ENCODE measurements around the gene DNAJA4. TPM values are rescaled to one million over a fixed set of nuclear protein-coding genes. Genes with fewer than 3 reads are reported as not detected.

The DNAJA4 gene
- total RNA-seq, 1 donor from 2014 or later, result 26.5 TPM

- Histone ChIP-seq H3K4me3 (no peak overlapping the region), H3K27ac (no peak overlapping the region), H3K9me3 (no peaks in the 10 kb centered on the region), H3K4me1 (no peaks in the 10 kb centered on the region), H3K36me3 (no peaks in the 10 kb centered on the region), H3K27me3 (no peaks in the 10 kb centered on the region)
- intact Hi-C loops (cut with DNase I), result no loop called here
- no peak for DNase-seq (ENCODE audit: extremely low spot score in 2 of 2)
- TF ChIP-seq POLR2AphosphoS5 (IDR thresholded peaks at IDR 0.05; ENCODE audit: insufficient read depth in 1 of 2, low read depth in 1 of 2) (no peak), POLR2A (IDR thresholded peaks at IDR 0.05) (no peak), CTCF (IDR thresholded peaks at IDR 0.05) (no peak)
These were observed 27.2 kb upstream of the DNAJA4 start for GRCh38 chr15:78237146-78237545.

GRCh38 chr15:78239811-78240210, 24.6 kb upstream of the DNAJA4 start:
- H3K27me3 ChIP-seq, result no peaks in the 10 kb centered on the region
- H3K36me3 ChIP-seq, result no peaks in the 10 kb centered on the region
- DNase-seq (ENCODE audit: extremely low spot score in 2 of 2), result no peak
- no peak overlapping the region for H3K27ac ChIP-seq
- H3K9me3 ChIP-seq, result no peaks in the 10 kb centered on the region
- no peaks in the 10 kb centered on the region for H3K4me1 ChIP-seq
- no peak overlapping the region for H3K4me3 ChIP-seq
- TF ChIP-seq CTCF (IDR thresholded peaks at IDR 0.05) (no peak), POLR2AphosphoS5 (IDR thresholded peaks at IDR 0.05; ENCODE audit: insufficient read depth in 1 of 2, low read depth in 1 of 2) (no peak), POLR2A (IDR thresholded peaks at IDR 0.05) (no peak)
- intact Hi-C loops (cut with DNase I), result loop anchor here (5.0 kb wide), 2 partner anchors 128 to 278 kb away; no protein-coding TSS in a partner anchor

GRCh38 chr15:78241017-78241416, 23.3 kb upstream of the DNAJA4 start:
- DNase-seq (ENCODE audit: extremely low spot score in 2 of 2), result no peak

GRCh38 chr15:78242128-78242527, 22.2 kb upstream of the DNAJA4 start:
- no peak overlapping the region for H3K4me3 ChIP-seq
- intact Hi-C loops (cut with DNase I), result loop anchor here (5.0 kb wide), 2 partner anchors 130 to 280 kb away; no protein-coding TSS in a partner anchor
- no peak for DNase-seq (ENCODE audit: extremely low spot score in 2 of 2)
- TF ChIP-seq POLR2AphosphoS5 (IDR thresholded peaks at IDR 0.05; ENCODE audit: insufficient read depth in 1 of 2, low read depth in 1 of 2) (no peak), CTCF (IDR thresholded peaks at IDR 0.05) (no peak), POLR2A (IDR thresholded peaks at IDR 0.05) (no peak)
- no peaks in the 10 kb centered on the region for H3K36me3 ChIP-seq
- H3K27ac ChIP-seq, result no peak overlapping the region
- no peaks in the 10 kb centered on the region for H3K27me3 ChIP-seq
- H3K4me1 ChIP-seq, result no peaks in the 10 kb centered on the region
- no peaks in the 10 kb centered on the region for H3K9me3 ChIP-seq

More at GRCh38 chr15:78241017-78241416, 23.3 kb upstream of the DNAJA4 start:
- Histone ChIP-seq H3K36me3 (no peaks in the 10 kb centered on the region), H3K4me1 (no peaks in the 10 kb centered on the region), H3K27me3 (no peaks in the 10 kb centered on the region), H3K9me3 (no peaks in the 10 kb centered on the region), H3K4me3 (no peak overlapping the region), H3K27ac (no peak overlapping the region)
- no peak for TF ChIP-seq POLR2AphosphoS5 (IDR thresholded peaks at IDR 0.05; ENCODE audit: insufficient read depth in 1 of 2, low read depth in 1 of 2)
- TF ChIP-seq CTCF (IDR thresholded peaks at IDR 0.05), result peak; percentile 73 to 98 (median 83)
- TF ChIP-seq POLR2A (IDR thresholded peaks at IDR 0.05), result no peak
- intact Hi-C loops (cut with DNase I), result loop anchor here (5.0 kb wide), 2 partner anchors 129 to 279 kb away; no protein-coding TSS in a partner anchor

GRCh38 chr15:78243058-78243457, 21.3 kb upstream of the DNAJA4 start:
- no peak for DNase-seq (ENCODE audit: extremely low spot score in 2 of 2)
- intact Hi-C loops (cut with DNase I), result loop anchor here (5.0 kb wide), 2 partner anchors 131 to 281 kb away; no protein-coding TSS in a partner anchor

More at GRCh38 chr15:78243058-78243457, 21.3 kb upstream of the DNAJA4 start:
- Histone ChIP-seq H3K4me1 (no peaks in the 10 kb centered on the region), H3K27me3 (no peaks in the 10 kb centered on the region), H3K36me3 (no peaks in the 10 kb centered on the region), H3K9me3 (no peaks in the 10 kb centered on the region), H3K4me3 (no peak overlapping the region), H3K27ac (no peak overlapping the region)
- TF ChIP-seq POLR2AphosphoS5 (IDR thresholded peaks at IDR 0.05; ENCODE audit: insufficient read depth in 1 of 2, low read depth in 1 of 2), result no peak
- no peak for TF ChIP-seq CTCF (IDR thresholded peaks at IDR 0.05)
- no peak for TF ChIP-seq POLR2A (IDR thresholded peaks at IDR 0.05)

Measured in vagina (tissue), 2 donors.